Tibial artery (tissue), 4 donors: Measurements from ENCODE around the gene SMG1.

Source experiments
- DNase-seq, 2 donors: peaks; one replicate each; pipeline ENCODE4 v3.0.0-alpha.2; 2019
- H3K27ac ChIP-seq, 2 donors: fragments of 200-600 bp; sonication (generic) in 1 of 2; 1 replicate in 1 of 2; 2 replicates in 1 of 2; pipeline ENCODE4 v1.5.1; 2018 to 2019; ENCODE audit warnings: mild to moderate bottlenecking in 1 of 2
- H3K27me3 ChIP-seq, 2 donors: fragments of 200-600 bp; sonication (generic) in 1 of 2; one replicate each; pipeline versions ENCODE4 v1.5.1 to v1.6.0; 2016 to 2019
- H3K36me3 ChIP-seq, 3 donors: fragments of 200-600 bp; sonication (generic) in 2 of 3; one replicate each; pipeline ENCODE4 v1.5.1; 2016 to 2019; ENCODE audit warnings: mild to moderate bottlenecking in 2 of 3
- H3K4me1 ChIP-seq, 4 donors: fragments of 200-600 bp; sonication (generic) in 2 of 4; 1 replicate in 3 of 4; 2 replicates in 1 of 4; pipeline ENCODE4 v1.5.1; 2016 to 2019
- H3K4me3 ChIP-seq, 2 donors: fragments of 200-600 bp; sonication (generic) in 1 of 2; 1 replicate in 1 of 2; 2 replicates in 1 of 2; pipeline ENCODE4 v1.5.1; 2018 to 2019; ENCODE audit warnings: mild to moderate bottlenecking in 2 of 2
- H3K9me3 ChIP-seq, 3 donors: fragments of 200-600 bp; sonication (generic) in 1 of 3; one replicate each; pipeline ENCODE4 v1.5.1; 2016 to 2019
- CTCF ChIP-seq, 2 experiments: fragments of 200-600 bp in 1 of 2; fragments of 450-650 bp in 1 of 2; IDR thresholded peaks; one replicate each; pipeline ENCODE4 v1.5.1; 2017 to 2019; ENCODE audit warnings: antibody characterized with exemption in 2 of 2, mild to moderate bottlenecking in 1 of 2, moderate library complexity in 1 of 2
- intact Hi-C: fragments of 100-400 bp; cut with DNase I; formaldehyde crosslinking; loops from one replicate; pipeline ENCODE4 v1.15.0; 2023; ENCODE audit warnings: low total_unique reads

The SMG1 gene

DNA sequence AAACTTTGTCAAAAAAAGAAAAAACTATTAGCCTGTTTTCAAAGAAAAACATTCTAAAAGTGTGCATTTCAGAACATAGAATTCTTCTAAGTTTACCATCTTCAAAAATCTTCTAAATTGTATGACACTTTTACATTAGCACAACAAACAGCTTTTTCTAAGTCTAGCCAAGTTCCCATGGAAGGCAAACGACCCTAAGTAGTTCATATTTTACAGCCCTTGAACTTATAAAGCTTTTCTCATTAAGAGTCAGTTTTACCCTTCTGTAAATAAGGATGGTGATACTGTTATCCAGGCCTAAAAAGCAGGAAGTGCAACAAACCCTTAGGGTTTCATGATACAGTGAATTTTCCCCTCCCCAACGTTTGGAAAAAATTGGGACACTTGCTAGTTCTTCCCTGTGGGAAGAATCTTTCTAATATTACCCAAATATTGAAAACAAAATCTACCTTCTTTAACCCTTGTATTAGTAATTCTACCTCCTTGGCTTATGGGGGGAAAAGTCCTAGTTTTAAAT is 120.9 kb downstream of the SMG1 start:
- DNase-seq = no peak
- H3K36me3 ChIP-seq = peaks cover 23 to 36% (median 23%) of the 10 kb centered on the region in 3 donors
- H3K9me3 ChIP-seq = no peaks in the 10 kb centered on the region
- H3K27me3 ChIP-seq = no peaks in the 10 kb centered on the region
- H3K4me1 ChIP-seq = peaks cover 0 to 13% (median 4%) of the 10 kb centered on the region in 4 donors
- peak overlapping the region in 1 of 2 donors; percentile 14 for H3K27ac ChIP-seq
- intact Hi-C loops = no loop called here
- no peak for TF ChIP-seq CTCF (IDR thresholded peaks at IDR 0.05)
- no peak overlapping the region for H3K4me3 ChIP-seq

- no peak for TF ChIP-seq CTCF (IDR thresholded peaks at IDR 0.05)
- H3K9me3 ChIP-seq = no peaks in the 10 kb centered on the region
- intact Hi-C loops = loop anchor here (5.0 kb wide), 1 partner anchor 163 kb away; no protein-coding TSS in a partner anchor
- no peaks in the 10 kb centered on the region for H3K27me3 ChIP-seq
- H3K4me3 ChIP-seq = no peak overlapping the region
- DNase-seq = no peak
- peak overlapping the region; percentile 14 to 43 for H3K27ac ChIP-seq
- peaks cover 17 to 28% (median 18%) of the 10 kb centered on the region in 3 donors for H3K36me3 ChIP-seq
- H3K4me1 ChIP-seq = peaks cover 0 to 21% (median 12%) of the 10 kb centered on the region in 4 donors
These were observed 121.7 kb downstream of the SMG1 start for GRCh38 chr16:18804540-18804939.

- Histone ChIP-seq H3K4me1 (peaks cover 0 to 28% (median 16%) of the 10 kb centered on the region in 4 donors), H3K36me3 (peaks cover 10 to 21% (median 11%) of the 10 kb centered on the region in 3 donors), H3K4me3 (no peak overlapping the region), H3K9me3 (no peaks in the 10 kb centered on the region), H3K27ac (peak overlapping the region in 1 of 2 donors; percentile 43), H3K27me3 (no peaks in the 10 kb centered on the region)
- intact Hi-C loops = loop anchor here (5.0 kb wide), 1 partner anchor 163 kb away; no protein-coding TSS in a partner anchor
- no peak for DNase-seq
- TF ChIP-seq CTCF (IDR thresholded peaks at IDR 0.05) = no peak
These were observed 122.4 kb downstream of the SMG1 start for GRCh38 chr16:18803569-18804462.

DNA sequence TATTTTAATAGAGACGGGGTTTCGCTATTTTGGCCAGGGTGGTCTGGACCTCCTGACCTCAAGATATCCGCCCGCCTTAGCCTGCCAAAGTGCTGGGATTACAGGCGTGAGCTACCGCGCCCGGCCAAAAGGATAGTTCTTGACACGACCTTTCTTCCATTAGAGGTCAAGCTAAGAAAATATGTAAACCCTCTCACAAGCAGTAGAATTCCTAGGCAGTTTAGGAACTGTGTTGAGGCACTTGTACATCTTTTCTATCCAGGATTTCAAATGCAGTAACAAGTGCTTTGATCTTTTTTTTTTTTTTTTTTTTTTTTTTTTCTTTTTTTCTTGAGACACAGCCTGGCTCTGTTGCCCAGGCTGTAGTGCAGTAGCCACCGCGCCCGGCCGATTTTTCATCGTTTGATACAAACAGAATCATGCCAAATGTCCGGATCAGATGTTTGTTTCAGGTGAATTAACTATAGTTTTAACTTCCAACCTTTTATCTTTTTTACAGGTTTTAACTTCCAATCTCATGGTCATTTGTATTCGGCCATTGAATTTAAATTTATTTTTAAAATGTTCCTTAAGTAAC is 123.4 kb downstream of the SMG1 start:
- no peak for TF ChIP-seq CTCF (IDR thresholded peaks at IDR 0.05)
- peaks cover 0 to 30% (median 17%) of the 10 kb centered on the region in 4 donors for H3K4me1 ChIP-seq
- H3K4me3 ChIP-seq = no peak overlapping the region
- H3K9me3 ChIP-seq = no peaks in the 10 kb centered on the region
- DNase-seq = no peak
- peak overlapping the region; percentile 86 to 91 for H3K27ac ChIP-seq
- no peaks in the 10 kb centered on the region for H3K27me3 ChIP-seq
- intact Hi-C loops = loop anchor here (5.0 kb wide), 1 partner anchor 164 kb away; no protein-coding TSS in a partner anchor
- H3K36me3 ChIP-seq = peaks cover under 1 to 18% (median 5%) of the 10 kb centered on the region in 3 donors

GRCh38 chr16:18801145-18801972 is 124.8 kb downstream of the SMG1 start, which contains the start of gene ARL6IP1:
Gene ARL6IP1 (minus strand): TSS chr16:18801549. CDS start chr16:18801466, 83 bp downstream.
- peak; percentile 92 for TF ChIP-seq CTCF (IDR thresholded peaks at IDR 0.05)
- intact Hi-C loops = loop anchor here (5.0 kb wide), 1 partner anchor 166 kb away; no protein-coding TSS in a partner anchor
- Histone ChIP-seq H3K36me3 (peaks cover 1 to 19% (median 2%) of the 10 kb centered on the region in 3 donors), H3K27me3 (no peaks in the 10 kb centered on the region), H3K9me3 (no peaks in the 10 kb centered on the region), H3K4me3 (peak within 1 kb of the TSS; percentile 58 to 83), H3K27ac (peak within 1 kb of the TSS; percentile 86 to 91), H3K4me1 (peaks cover 0 to 30% (median 17%) of the 10 kb centered on the region in 4 donors)
- DNase-seq = peak; percentile 99 to 100
